ENCODE data around the gene GNAI2.
"Not testable (repeated sequence)": the region's sequence is repeated elsewhere in the genome, so short reads cannot be mapped to it uniquely, and the experiment has no call there.

GNAI2 gene

GRCh38 chr3:50278123-50278879 lies 42.3 kb downstream of the GNAI2 start:
- DNase-seq (ENCODE audit: low spot score), result no peak

GRCh38 chr3:50278880-50279224 lies 42.8 kb downstream of the GNAI2 start, which contains the start of gene LSMEM2:
TSS of gene LSMEM2 (plus strand) at chr3:50279087. CDS start at chr3:50279114, 27 bp downstream.
- no peak for DNase-seq (ENCODE audit: low spot score)

- DNase-seq (ENCODE audit: low spot score), result no peak
These were observed 43.4 kb downstream of the GNAI2 start for GRCh38 chr3:50279255-50280016.

GRCh38 chr3:50284121-50284520 lies 48.1 kb downstream of the GNAI2 start:
- not testable (repeated sequence) for DNase-seq (ENCODE audit: low spot score)

GRCh38 chr3:50286322-50287227 lies 50.6 kb downstream of the GNAI2 start:
- no peak for DNase-seq (ENCODE audit: low spot score)

- no peak for DNase-seq (ENCODE audit: low spot score)
These were observed 51.3 kb downstream of the GNAI2 start for GRCh38 chr3:50287262-50287661.

- DNase-seq (ENCODE audit: low spot score), result no peak
These were observed 52.5 kb downstream of the GNAI2 start for GRCh38 chr3:50288387-50289007.

- DNase-seq (ENCODE audit: low spot score), result no peak
These were observed 53.1 kb downstream of the GNAI2 start for GRCh38 chr3:50289130-50289529.

- no peak for DNase-seq (ENCODE audit: low spot score)
These were observed 54.2 kb downstream of the GNAI2 start for GRCh38 chr3:50290161-50290641.

- peak; percentile 97 for DNase-seq (ENCODE audit: low spot score)
These were observed 56.4 kb downstream of the GNAI2 start, which contains the start of gene IFRD2 for GRCh38 chr3:50292159-50293078. TSS of gene IFRD2 (minus strand) at chr3:50292429. CDS start at chr3:50292274, 155 bp downstream.

- DNase-seq (ENCODE audit: low spot score), result no peak
These were observed 57.2 kb downstream of the GNAI2 start for GRCh38 chr3:50293079-50293801.

- no peak for DNase-seq (ENCODE audit: low spot score)
These were observed 58.1 kb downstream of the GNAI2 start for GRCh38 chr3:50294089-50294488.

- no peak for DNase-seq (ENCODE audit: low spot score)
These were observed 58.7 kb downstream of the GNAI2 start for GRCh38 chr3:50294492-50295403.

- DNase-seq (ENCODE audit: low spot score), result no peak
These were observed 59.8 kb downstream of the GNAI2 start for GRCh38 chr3:50295553-50296431.

- DNase-seq (ENCODE audit: low spot score), result no peak
These were observed 60.8 kb downstream of the GNAI2 start for GRCh38 chr3:50296721-50297383.

- DNase-seq (ENCODE audit: low spot score), result no peak
These were observed 61.4 kb downstream of the GNAI2 start for GRCh38 chr3:50297384-50297775.

All from GM03348 (cell line).